HFFc6 (cell line): ENCODE results near the gene LYZL6. TPM values are rescaled to one million over a fixed set of nuclear protein-coding genes. Genes with fewer than 3 reads are reported as not detected.
"Not testable (repeated sequence)": the region's sequence is repeated elsewhere in the genome, so short reads cannot be mapped to it uniquely, and the experiment has no call there.

Experiments used
- DNase-seq: peaks from one replicate; pipeline ENCODE4 v3.0.0-alpha.2; 2018
- H3K27ac Mint-ChIP-seq: 2 replicates; pipeline ENCODE4 v1.8.0; 2020; ENCODE audit warnings: mild to moderate bottlenecking, mixed read lengths
- H3K27me3 Mint-ChIP-seq: 2 replicates; pipeline ENCODE4 v1.8.0; 2021; ENCODE audit warnings: mild to moderate bottlenecking, moderate library complexity, mixed read lengths; ENCODE audit not compliant: insufficient read depth
- H3K36me3 Mint-ChIP-seq: 2 replicates; pipeline ENCODE4 v1.8.0; 2021; ENCODE audit warnings: low read depth, mixed read lengths
- H3K4me1 Mint-ChIP-seq: 2 replicates; pipeline ENCODE4 v1.8.0; 2020; ENCODE audit warnings: low read depth, mixed read lengths
- H3K4me3 Mint-ChIP-seq: 2 replicates; pipeline ENCODE4 v1.8.0; 2020; ENCODE audit warnings: mild to moderate bottlenecking, moderate library complexity, mixed read lengths
- H3K9me3 Mint-ChIP-seq: 2 replicates; pipeline ENCODE4 v1.8.0; 2020; ENCODE audit warnings: mild to moderate bottlenecking, mixed read lengths
- CTCF ChIP-seq: fragments of 200-600 bp; sonication (generic); IDR thresholded peaks from 2 replicates; pipeline ENCODE4 v1.5.0; 2021; ENCODE audit warnings: antibody characterized with exemption, mild to moderate bottlenecking
- total RNA-seq, 6 experiments: library from RNA; stranded (reverse); fragmentation: NEBNext Ultra II Directional; extraction: Animal tissue kit (Norgen Biotek cat#: 25700); gene quantifications; 2 replicates in 1 of 6; 3 replicates in 5 of 6; pipeline ENCODE4 v1.2.3, GENCODE V29; 2021

Gene LYZL6
- total RNA-seq, 6 experiments from 2014 or later = not detected

GRCh38 chr17:35900280-35900679 is 43.2 kb downstream of the LYZL6 start:
- Mint-ChIP-seq H3K4me1 (peaks cover 21% of the 10 kb centered on the region), H3K9me3 (no peaks in the 10 kb centered on the region), H3K27me3 (peaks cover 3% of the 10 kb centered on the region), H3K4me3 (no peak overlapping the region), H3K27ac (no peak overlapping the region), H3K36me3 (no peaks in the 10 kb centered on the region)
- DNase-seq = no peak
- TF ChIP-seq CTCF = no peak

GRCh38 chr17:35898283-35899070 is 45.0 kb downstream of the LYZL6 start:
- Mint-ChIP-seq H3K27me3 (peaks cover 1% of the 10 kb centered on the region), H3K9me3 (no peaks in the 10 kb centered on the region), H3K4me1 (peaks cover 23% of the 10 kb centered on the region), H3K27ac (no peak overlapping the region), H3K36me3 (no peaks in the 10 kb centered on the region), H3K4me3 (no peak overlapping the region)
- no peak for DNase-seq
- TF ChIP-seq CTCF = no peak

GRCh38 chr17:35897772-35898171 is 45.7 kb downstream of the LYZL6 start:
- not testable (repeated sequence) for H3K36me3 Mint-ChIP-seq, H3K27ac Mint-ChIP-seq, H3K27me3 Mint-ChIP-seq, H3K9me3 Mint-ChIP-seq, H3K4me3 Mint-ChIP-seq, DNase-seq
- H3K4me1 Mint-ChIP-seq = peaks cover 23% of the 10 kb centered on the region

- H3K27ac Mint-ChIP-seq = no peak overlapping the region
- H3K27me3 Mint-ChIP-seq = peaks cover 1% of the 10 kb centered on the region
- DNase-seq = peak; percentile 43
- TF ChIP-seq CTCF = no peak
- peaks cover 26% of the 10 kb centered on the region for H3K4me1 Mint-ChIP-seq
- H3K4me3 Mint-ChIP-seq = no peak overlapping the region
- no peaks in the 10 kb centered on the region for H3K36me3 Mint-ChIP-seq
- H3K9me3 Mint-ChIP-seq = no peaks in the 10 kb centered on the region
Observed at GRCh38 chr17:35895636-35896587, 47.6 kb downstream of the LYZL6 start.

GRCh38 chr17:35894206-35894605 is 49.3 kb downstream of the LYZL6 start:
- no peak for TF ChIP-seq CTCF
- H3K27ac Mint-ChIP-seq = no peak overlapping the region
- H3K27me3 Mint-ChIP-seq = peaks cover 4% of the 10 kb centered on the region
- H3K36me3 Mint-ChIP-seq = no peaks in the 10 kb centered on the region
- no peaks in the 10 kb centered on the region for H3K9me3 Mint-ChIP-seq
- no peak for DNase-seq
- H3K4me3 Mint-ChIP-seq = no peak overlapping the region
- H3K4me1 Mint-ChIP-seq = peaks cover 30% of the 10 kb centered on the region

GRCh38 chr17:35893751-35894150 is 49.8 kb downstream of the LYZL6 start:
- DNase-seq = no peak
- Mint-ChIP-seq H3K36me3 (no peaks in the 10 kb centered on the region), H3K27me3 (peaks cover 4% of the 10 kb centered on the region), H3K9me3 (no peaks in the 10 kb centered on the region), H3K4me1 (peaks cover 30% of the 10 kb centered on the region), H3K4me3 (no peak overlapping the region), H3K27ac (no peak overlapping the region)
- TF ChIP-seq CTCF = no peak
